ENCODE measurements around the gene FASN.

The FASN gene

GRCh38 chr17:82104797-82105416 lies 6.9 kb upstream of the FASN start:
- no peak for DNase-seq (ENCODE audit: extremely low read depth, low read depth)
- TF ChIP-seq CTCF (IDR thresholded peaks at IDR 0.05; ENCODE audit: low read depth, low read length): no peak

DNA sequence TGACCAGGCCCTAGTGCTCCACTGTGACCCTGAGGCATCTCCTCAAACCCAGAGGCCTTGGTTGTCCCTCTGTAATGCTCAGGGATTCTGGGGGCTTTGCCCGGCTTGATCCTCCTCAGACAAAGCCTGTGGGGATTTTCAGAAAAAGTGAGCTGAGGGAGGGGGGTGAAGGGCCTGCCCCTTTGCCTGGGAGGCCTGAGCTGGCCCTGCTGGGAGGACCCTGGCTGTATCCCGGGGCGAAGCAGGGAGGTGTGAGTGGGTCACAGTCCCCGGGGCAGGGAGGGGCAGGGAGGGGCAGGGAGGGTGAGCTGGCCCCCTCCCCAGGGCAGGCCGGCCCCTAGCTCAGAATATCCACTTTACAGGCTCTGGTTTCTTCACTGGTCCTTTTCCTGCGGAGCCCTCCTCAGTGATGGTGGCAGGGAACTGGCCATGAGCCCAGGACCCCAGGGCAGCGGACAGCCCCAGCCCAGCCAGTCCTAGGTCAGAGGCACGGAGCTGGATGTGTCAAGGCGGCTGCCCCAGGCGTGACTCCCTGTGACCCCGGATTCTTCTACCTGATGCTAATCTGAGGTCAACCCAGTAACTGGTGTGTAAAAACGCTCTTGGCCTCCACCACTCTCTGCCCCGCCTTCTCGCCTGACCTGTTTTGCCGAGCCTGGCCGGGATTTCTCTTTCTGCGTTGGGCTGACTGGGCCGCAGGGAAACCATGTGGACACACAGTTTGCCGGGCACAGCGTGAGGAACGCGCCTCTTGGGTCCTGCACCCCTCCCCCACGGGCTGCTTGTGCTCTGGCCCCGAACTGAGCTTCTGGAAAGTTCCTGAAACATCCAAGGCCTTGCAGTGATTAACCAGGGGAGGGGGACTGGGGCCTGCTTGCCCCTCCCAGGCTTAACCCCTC lies 5.8 kb upstream of the FASN start:
- no peak for TF ChIP-seq CTCF (IDR thresholded peaks at IDR 0.05; ENCODE audit: low read depth, low read length)
- no peak for DNase-seq (ENCODE audit: extremely low read depth, low read depth)

DNA sequence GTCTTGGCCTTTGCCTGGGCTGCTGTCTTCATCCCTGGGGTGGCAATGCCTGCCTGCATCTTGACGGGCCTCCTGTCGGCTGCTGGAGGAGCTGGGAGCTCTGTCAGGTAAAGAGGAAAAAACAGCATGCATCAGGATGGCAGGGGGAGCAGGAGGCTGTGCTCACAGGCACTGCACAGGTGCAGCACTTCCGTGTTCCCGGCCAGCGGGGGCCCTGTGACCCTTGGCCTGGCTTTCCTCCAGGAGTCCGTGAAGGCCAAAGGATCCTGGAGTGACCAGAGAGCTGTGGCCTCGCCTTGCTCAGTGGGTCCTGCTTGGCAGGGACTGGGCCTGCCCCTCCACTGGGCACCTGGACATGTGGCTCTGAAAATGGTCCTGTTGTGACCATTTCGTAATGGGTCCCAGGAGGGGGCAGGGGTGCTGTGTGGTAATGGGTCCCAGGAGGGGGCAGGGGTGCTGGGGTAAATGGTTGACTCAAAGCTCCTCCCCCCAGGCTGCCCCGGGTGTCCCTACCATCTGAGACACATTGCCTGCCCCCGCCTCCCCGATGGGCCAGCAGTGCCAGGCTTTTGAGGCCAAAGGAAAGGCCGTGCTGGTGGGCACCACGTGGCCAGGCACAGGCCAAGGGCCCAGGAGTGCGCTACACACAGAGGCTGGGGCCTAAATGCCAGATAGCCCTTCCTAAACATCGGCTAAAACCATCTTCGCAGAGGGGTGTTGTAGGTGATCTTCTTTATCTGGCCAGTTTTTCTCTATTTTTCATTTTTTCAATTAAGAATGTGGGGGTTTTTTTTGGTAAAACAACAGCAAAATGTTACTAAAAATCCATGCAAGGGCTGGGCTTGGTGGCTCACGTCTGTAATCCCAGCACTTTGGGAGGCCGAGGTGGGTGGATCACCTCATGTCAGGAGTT lies 4.0 kb upstream of the FASN start:
- no peak for DNase-seq (ENCODE audit: extremely low read depth, low read depth)
- TF ChIP-seq CTCF (IDR thresholded peaks at IDR 0.05; ENCODE audit: low read depth, low read length): no peak

- DNase-seq (ENCODE audit: extremely low read depth, low read depth): no peak
- no peak for TF ChIP-seq CTCF (IDR thresholded peaks at IDR 0.05; ENCODE audit: low read depth, low read length)
These were observed 3.3 kb upstream of the FASN start for GRCh38 chr17:82101301-82101715.

DNA sequence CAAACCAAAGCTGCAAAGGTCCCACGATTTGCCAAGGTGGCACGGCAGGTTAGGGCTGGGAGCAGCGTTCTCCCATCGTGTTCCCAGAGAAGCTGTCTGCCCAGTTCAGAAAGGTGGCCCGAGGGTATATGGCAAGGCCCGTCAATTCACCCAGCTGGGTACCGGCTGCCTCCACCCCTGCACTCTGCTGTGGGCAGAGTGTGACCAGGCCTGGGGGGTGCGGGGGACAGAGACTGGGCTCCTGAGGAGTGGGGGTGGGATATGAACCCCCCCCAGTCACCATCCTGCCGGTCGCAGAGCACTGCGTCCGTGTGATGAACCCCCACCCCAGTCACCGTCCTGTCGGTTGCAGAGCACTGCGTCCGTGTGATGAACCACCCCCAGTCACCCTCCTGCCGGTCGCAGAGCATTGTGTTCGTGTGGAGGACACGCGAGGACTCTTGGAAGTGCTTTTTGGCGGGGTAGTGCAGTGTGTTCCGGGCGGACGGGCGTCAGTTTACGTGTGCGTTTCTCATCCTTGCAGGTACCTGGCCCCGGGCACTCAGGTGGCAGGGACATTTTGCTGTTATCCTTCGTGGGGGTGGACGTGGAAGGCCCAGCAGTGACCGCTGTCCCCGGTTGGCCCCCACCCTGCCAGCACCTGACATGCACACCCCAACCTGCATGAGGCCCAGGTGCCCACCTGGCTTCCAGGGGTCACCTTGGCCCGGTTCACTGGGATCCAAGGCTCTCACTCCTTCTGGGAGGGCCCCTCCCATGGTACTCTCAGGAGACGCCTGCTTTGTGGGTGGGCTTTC lies 2.7 kb upstream of the FASN start:
- TF ChIP-seq CTCF (IDR thresholded peaks at IDR 0.05; ENCODE audit: low read depth, low read length): no peak
- DNase-seq (ENCODE audit: extremely low read depth, low read depth): no peak

DNA sequence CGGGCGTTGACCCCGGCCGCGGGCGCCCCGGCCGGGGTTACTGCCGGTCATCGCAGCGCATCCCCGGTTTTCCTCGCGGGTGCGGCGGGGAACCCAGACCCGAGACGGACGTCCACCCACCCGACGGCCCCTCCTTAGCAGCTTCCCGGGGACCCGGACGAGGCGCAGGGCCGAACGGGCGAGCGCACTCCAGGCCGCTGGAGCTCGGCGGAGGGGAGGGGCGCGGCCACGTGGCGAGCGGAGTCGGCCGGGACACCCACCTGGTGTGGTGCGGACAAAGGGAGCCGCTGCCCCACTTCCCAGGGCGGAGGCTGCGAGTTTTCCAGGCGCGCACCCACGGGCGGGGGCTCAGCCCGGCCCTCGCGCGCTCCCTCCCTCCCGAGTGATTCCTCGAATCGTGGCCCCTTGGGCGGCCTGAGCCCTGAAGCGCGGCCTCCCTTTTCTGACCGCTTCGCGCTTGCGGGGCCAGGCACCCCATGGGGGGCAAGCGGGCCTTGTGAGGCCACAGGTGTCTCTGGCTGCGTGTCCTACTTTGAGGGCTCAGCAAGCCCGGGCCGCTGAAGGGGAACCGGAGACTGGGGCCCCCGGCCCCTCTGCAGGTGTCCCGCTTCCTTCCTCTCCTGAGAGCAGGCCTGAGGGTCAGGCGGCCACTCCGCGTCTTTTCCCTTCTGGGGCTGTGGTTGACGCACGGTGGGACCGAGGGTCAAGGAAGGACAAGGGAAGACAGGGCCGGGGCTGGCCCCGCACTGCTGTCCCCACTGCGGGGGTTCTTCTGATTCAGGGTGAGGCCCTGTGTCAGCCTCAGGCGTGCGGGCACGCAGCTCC lies 1.1 kb upstream of the FASN start:
- TF ChIP-seq CTCF (IDR thresholded peaks at IDR 0.05; ENCODE audit: low read depth, low read length): no peak
- no peak for DNase-seq (ENCODE audit: extremely low read depth, low read depth)
